HG03432 (cell line): ENCODE data around the gene TFPI.
"Not testable (repeated sequence)": the region's sequence is repeated elsewhere in the genome, so short reads cannot be mapped to it uniquely, and the experiment has no call there.

Source experiments
- ATAC-seq: cut with Tn5 transposase; IDR thresholded peaks from one replicate; pipeline ENCODE4 v1.9.1; 2021; ENCODE audit warnings: mild to moderate bottlenecking, moderate library complexity; ENCODE audit not compliant: unreplicated experiment

The TFPI gene

GRCh38 chr2:187529248-187529976, 24.8 kb downstream of the TFPI start:
- ATAC-seq, result no peak

GRCh38 chr2:187528042-187528441, 26.2 kb downstream of the TFPI start:
- ATAC-seq, result no peak

- no peak for ATAC-seq
Measured at GRCh38 chr2:187527262-187527661, 27.0 kb downstream of the TFPI start.

GRCh38 chr2:187526792-187527191, 27.4 kb downstream of the TFPI start:
- no peak for ATAC-seq

- no peak for ATAC-seq
Measured at GRCh38 chr2:187525163-187525900, 28.9 kb downstream of the TFPI start.

- no peak for ATAC-seq
Measured at GRCh38 chr2:187523325-187523724, 30.9 kb downstream of the TFPI start.

- no peak for ATAC-seq
Measured at GRCh38 chr2:187520121-187520624, 34.1 kb downstream of the TFPI start.

- no peak for ATAC-seq
Measured at GRCh38 chr2:187519419-187520120, 34.7 kb downstream of the TFPI start.

GRCh38 chr2:187517750-187518361, 36.4 kb downstream of the TFPI start:
- ATAC-seq, result not testable (repeated sequence)

GRCh38 chr2:187516630-187517510, 37.4 kb downstream of the TFPI start:
- not testable (repeated sequence) for ATAC-seq

GRCh38 chr2:187514930-187515329, 39.3 kb downstream of the TFPI start:
- no peak for ATAC-seq

GRCh38 chr2:187514235-187514829, 39.9 kb downstream of the TFPI start:
- not testable (repeated sequence) for ATAC-seq

- not testable (repeated sequence) for ATAC-seq
Measured at GRCh38 chr2:187513460-187514234, 40.6 kb downstream of the TFPI start.

- ATAC-seq, result no peak
Measured at GRCh38 chr2:187511356-187512315, 42.6 kb downstream of the TFPI start.

- ATAC-seq, result not testable (repeated sequence)
Measured at GRCh38 chr2:187510419-187511355, 43.5 kb downstream of the TFPI start.

- ATAC-seq, result no peak
Measured at GRCh38 chr2:187509667-187510417, 44.4 kb downstream of the TFPI start.
